Dermis blood vessel endothelial cell (primary cell): ENCODE data around the gene SGCG. TPM values are rescaled to one million over a fixed set of nuclear protein-coding genes. Genes with fewer than 3 reads are reported as not detected.

Experiments
- DNase-seq: peaks from one replicate; pipeline ENCODE4 v3.0.0; 2010
- total RNA-seq: library from RNA; depleted of rRNA; stranded (reverse); fragments of >200 nt; gene quantifications from 2 replicates; pipeline ENCODE4 v1.2.3, GENCODE V29; 2014

The SGCG gene
- total RNA-seq, 1 donor from 2014 or later, result not detected

DNA sequence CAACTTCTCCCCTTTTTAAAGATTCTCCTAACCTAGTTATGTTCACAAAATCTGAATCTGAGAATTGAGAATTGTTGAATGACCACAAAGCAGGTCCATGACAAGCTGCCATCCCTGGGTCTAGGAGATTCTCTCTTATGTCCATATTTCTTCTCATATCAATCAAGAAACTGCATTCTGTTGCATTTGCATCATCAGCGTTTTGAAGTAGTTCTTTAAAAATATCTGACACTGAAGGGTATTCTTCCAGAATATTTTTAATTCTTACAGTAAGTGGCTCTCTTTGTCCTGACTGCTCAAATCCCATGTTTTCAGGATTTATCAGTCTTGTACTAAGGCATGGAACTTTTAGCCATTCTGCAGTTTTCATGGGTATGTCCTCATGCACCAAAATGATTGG, 158.4 kb downstream of the SGCG start:
- no peak for DNase-seq

DNA sequence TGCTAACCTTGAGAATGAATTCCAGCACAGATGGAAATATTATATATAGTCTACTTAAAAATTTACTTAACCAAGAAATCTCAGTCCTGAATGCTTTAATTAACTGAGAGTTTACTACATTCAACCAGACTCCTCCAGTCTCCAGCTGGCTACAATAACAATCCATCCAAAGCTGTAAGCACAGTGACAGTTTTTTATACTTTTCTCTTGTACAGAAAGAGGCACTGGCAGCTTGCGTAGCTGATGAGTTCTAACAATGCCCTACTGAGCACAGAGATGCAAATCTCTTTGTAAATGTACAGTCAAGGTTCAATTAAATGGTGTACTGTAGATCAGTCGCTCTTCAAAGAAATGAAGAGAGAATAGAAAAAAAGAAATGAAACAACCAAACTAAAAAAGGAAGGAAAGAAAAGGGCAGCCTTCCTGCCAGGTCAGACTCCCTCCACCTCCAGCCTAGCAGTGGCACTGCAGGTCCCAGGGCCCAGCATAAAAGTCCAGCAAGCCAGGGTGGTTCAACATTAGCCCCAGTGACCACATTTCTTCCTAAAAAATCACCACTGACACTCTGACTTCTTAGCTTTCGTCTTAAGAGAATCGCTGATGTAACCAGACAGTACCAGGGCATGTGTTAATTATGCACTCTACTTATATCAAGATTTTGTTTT, 164.3 kb downstream of the SGCG start:
- no peak for DNase-seq

DNA sequence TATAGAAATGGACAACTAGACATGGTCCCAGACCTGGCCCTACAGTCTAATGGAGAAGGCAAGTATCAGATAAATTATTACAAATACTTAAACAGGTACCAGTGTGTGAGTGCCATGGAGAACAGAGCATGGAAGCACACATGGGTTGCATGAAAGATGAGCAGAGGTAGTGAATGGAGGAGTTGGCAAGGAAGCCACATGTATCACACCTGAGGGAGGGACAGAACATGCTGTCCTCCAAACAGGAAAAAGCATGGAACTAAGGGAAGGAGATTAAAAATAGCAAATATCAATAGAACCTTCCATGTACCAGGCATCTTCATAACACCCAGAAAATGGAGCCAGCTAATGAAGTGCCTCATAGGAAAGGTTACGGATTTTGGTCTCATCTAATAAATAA, 166.8 kb downstream of the SGCG start:
- no peak for DNase-seq

DNA sequence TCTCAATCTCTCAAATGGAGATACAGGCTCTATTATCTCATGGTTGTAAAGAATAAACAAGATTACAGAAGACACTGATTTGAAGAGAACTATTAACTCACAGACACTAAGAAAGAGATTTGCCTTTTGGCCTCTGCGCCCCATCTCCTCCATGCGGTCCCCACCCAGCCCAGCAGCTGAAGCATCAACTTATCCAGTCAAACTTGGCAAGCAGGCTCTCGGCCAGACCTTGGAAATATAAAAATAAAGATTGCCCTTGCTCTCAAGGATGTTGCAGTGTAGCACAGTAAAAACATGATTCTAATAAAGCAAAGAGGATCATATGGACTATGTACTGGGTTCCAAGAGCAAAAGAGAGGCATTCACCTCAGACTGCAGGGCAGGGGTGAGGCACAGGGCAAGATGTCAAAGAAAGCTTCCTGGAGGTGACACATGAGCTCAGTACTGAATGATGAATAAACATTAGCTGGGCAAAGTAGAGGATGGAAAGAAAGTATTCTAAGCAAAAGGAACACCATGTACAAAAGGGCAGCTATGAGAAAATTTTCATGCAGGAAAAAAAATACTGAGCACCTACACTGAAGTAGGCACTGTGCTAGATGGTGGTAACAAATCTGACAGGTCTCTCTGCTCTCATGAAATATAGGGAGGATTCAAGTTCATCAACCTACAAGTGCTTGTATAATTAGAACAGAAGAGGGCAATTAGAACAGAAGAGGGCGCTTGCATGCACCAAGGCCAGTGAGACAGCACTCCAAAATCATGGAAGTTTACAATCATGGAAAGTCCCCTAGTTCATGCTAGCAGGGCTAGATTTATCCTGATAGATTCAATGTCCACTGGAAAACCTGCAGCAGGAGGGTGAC, 167.7 kb downstream of the SGCG start:
- no peak for DNase-seq

DNA sequence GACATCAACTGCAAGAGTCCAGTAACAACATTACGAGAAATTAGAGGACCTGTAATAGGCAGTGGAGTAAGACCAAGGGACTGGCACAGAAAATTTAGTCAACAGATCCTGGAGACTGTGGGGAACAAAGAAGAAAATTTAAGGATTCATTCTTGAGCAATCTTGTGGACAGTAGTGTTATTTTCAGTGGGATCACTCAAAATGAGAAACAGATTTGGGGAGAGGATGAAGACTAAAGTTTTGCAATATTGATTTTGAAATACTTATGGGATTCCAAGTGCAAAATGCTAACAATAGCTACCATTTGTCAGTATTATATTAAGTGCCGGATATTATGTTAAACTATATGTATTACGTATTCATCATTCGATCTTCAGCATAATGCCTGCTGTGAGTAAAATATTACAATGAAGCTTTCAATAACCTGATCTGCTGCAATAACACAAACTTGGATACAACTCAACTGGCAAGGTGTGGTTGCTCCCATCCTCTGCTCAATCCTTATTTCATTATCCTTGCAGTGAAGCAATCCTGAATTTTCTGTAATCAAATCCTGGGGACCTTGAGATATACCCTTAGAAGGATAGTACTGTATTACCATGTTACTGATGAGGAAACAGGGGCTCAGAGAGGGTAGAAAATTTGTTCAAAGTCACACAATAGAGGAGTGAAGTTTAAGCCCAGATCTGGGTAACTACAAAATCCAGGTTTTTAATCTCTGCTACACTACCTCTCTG, 168.6 kb downstream of the SGCG start:
- no peak for DNase-seq

DNA sequence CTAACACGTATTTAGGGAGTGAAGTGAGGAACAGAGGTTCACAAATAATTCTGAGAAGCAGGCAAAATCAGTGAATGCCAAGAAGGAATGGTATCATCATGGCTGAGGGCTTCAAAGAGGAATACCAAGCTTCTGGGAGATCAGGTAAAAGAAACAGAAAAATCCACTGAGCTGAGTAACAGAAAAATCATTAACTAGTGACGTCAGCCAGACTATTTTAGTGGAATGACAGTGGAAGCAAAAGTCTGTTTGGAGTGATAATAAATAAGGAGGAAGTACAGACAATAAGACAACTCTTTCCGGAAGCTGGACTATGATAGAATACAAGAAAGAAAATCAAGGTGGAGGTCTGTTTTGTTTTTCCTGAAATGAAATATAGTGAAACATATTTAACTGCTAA, 169.2 kb downstream of the SGCG start:
- DNase-seq, result peak; percentile 54

DNA sequence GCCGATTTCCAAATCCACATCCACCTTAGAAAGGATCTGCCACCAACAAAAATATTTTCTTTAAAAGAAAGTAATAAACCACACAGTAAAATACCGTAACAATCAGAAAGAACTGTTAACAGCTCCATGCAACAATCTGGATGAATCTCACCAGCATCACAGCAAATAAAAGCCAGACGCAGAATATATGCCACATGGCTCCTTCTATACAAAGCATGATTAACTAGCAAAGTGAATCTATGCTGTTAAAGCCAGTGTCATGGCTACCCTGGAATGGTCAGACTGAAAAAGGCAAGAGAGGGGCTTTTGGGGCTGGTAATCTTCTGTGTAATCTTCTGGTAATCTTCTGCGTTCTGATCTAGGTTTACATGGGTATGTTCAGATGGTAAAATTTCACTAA, 171.4 kb downstream of the SGCG start:
- no peak for DNase-seq

DNA sequence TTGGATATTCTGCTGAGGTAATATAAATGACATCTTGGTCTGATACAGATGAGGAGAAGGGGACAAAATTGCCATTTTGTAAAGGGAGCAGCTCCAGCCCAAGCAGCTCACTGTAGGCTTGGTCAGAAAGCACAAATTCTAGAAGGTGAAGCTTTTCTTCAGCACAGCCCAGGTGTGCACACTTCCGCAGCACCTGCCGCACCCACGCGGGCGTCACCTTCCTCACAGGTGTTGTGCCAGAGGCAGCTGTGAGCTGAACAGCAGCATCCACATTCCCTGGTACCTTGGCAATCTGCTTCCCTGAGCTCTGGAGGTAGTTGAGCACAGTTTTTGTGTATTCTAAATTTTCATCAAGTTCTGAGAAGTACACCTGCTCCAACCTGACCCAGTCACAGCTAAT, 173.7 kb downstream of the SGCG start:
- no peak for DNase-seq

DNA sequence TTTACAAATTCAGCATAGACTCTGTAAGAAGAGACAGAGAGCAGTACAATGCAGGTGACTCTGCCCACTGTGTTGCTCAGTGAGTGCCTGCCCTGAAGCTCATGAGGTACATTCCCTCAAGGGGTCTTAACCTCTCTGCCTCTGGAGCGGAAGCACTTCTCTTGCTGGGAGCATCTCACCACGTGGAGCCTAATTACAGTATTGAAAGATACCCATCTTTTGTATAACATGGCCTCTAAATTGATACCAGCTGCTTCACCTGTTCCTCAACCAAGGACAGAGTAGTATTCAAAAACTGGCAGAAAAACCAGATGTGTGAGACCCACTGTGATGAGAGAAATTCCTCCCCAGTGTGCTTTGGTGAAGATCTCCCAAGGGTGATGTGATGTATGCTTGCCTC, 175.6 kb downstream of the SGCG start:
- no peak for DNase-seq

DNA sequence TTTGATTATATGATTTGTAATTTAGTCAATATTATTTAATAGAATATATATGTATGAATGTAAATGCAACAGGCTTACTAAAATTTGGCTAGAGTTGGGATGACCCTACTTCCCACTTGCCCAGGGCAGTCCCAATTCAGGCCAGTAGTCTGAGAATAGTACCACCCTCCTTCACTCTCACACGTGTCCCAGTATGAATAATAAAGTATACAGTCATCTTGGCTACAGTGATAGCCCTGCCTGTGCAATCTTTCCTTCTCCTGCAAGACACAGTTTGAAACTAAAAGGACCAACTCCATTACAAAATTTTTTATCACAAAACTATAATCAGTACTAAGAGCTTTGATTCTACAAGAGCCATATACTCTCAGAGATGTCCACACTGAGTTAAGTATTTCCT, 176.6 kb downstream of the SGCG start:
- DNase-seq, result no peak

DNA sequence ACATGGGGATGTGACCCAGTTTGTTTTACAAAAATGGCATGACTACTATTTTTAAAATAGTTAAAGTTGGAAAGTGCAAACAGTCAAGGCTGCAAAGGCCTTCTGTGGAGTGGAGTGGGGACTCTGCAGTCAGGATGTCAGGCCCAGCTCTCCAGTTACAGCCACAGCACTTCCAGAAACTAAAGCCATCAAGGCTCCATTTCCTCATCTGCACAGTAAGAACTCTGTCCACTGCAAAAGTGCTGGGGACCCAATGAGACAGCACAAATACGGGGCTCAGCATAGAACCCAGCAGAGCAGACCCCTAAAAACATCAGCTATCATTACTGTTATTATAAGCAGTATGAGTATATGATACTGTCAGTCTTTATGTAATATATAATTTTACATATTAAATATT, 179.1 kb downstream of the SGCG start:
- no peak for DNase-seq

DNA sequence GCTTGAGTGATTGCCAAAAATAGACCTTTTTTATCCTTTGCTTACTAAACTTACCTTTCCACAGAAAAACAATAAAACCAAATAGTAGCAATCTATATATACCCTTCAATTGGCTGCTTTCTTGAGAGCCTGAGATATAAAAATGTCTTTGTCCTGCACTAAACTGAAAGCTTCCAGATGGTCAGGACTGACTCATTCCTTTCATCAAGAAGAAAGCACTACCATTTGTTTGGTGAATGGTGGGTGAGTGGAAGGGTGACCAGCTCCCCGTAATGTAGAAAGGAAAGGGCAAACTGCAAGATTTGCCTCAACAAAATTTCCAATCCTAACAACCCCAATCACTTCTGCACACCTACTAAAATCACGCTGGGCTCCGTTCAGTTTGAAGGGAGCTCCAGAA, 184.9 kb downstream of the SGCG start:
- no peak for DNase-seq

DNA sequence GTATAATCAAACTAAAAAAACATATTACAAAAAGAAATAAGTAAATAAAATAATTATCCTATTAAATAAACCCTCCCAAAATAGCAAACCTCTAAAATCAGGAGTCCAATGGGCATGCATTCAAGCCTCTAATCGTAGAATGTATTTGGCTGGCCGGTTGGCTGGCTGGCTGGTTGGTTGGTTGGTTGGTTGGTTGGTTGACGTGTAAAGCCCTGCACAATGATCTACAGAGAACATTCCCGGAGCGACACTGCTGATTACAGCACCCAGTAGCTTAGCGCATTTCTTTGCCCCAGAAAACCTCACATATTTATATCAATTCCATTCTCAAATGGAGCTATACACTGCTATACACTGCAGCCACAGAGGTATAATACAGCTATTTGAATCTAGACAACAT, 187.1 kb downstream of the SGCG start:
- DNase-seq, result no peak

DNA sequence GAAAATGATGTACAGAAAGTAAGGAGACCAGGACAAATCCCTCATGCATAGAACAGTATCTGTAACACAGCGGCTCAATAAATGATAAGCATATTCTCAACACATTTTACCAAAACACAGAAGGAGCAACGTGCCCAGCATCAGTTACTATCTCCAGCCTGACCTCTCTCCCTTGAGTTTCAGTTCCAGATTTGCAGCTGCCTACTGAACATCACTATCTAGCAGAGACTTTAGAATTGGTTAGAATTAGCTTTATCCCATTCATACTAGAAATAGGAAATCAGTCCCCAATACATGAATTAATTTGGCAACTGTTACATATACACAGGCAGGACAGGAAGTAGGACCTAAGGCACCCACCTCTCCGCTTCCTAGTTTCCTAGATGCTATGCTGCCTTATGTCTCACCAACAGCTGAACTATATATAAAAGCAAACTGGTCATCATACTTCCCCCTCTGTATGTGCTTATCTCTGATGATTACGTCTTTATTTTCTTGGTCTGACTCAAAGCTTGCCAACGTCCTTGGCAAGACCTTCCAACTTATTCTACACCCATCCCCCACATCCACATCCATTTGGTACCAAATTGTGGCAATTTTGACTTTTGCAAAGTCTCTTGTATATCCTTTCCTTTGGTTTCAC, 191.6 kb downstream of the SGCG start:
- peak; percentile 58 for DNase-seq
